GM23338 (cell line): ENCODE results near the gene ZCCHC24. TPM values are rescaled to one million over a fixed set of nuclear protein-coding genes. Genes with fewer than 3 reads are reported as not detected.

Source experiments
- ATAC-seq: fragments of 200-7000 bp; cut with Tn5 transposase; 3 replicates; pipeline ENCODE4 v1.9.1; 2020
- DNase-seq: peaks from one replicate; pipeline ENCODE4 v3.0.0-alpha.2; 2015; ENCODE audit warnings: low spot score
- H2AFZ ChIP-seq: fragments of 200-600 bp; sonication (generic); 2 replicates; pipeline ENCODE4 v1.8.0; 2016; ENCODE audit warnings: antibody characterized with exemption, mild to moderate bottlenecking, moderate library complexity
- H3F3A ChIP-seq: fragments of 200-600 bp; sonication (generic); replicated peaks from 2 replicates; pipeline ENCODE4 v1.8.0; 2017; ENCODE audit warnings: antibody characterized with exemption, mixed run types, low read depth
- H3K27ac ChIP-seq: fragments of 200-600 bp; sonication (generic); 2 replicates; pipeline ENCODE4 v1.6.1; 2016; ENCODE audit warnings: low read depth
- H3K27me3 ChIP-seq: fragments of 200-600 bp; sonication (generic); 2 replicates; pipeline ENCODE4 v1.8.0; 2016; ENCODE audit warnings: mild to moderate bottlenecking, mixed run types, moderate library complexity; ENCODE audit not compliant: insufficient read depth
- H3K36me3 ChIP-seq: fragments of 200-600 bp; sonication (generic); 2 replicates; pipeline ENCODE4 v1.8.0; 2016; ENCODE audit warnings: mild to moderate bottlenecking; ENCODE audit not compliant: insufficient read depth
- H3K4me1 ChIP-seq: fragments of 200-600 bp; sonication (generic); 2 replicates; pipeline ENCODE4 v1.8.0; 2016; ENCODE audit warnings: mild to moderate bottlenecking, moderate library complexity; ENCODE audit not compliant: insufficient read depth
- H3K4me2 ChIP-seq: fragments of 200-600 bp; sonication (generic); 2 replicates; pipeline ENCODE4 v1.7.1; 2017; ENCODE audit warnings: mixed run types
- H3K4me3 ChIP-seq: fragments of 200-600 bp; sonication (generic); 2 replicates; pipeline ENCODE4 v1.6.1; 2016; ENCODE audit warnings: mixed run types
- H3K79me2 ChIP-seq: fragments of 200-600 bp; sonication (generic); replicated peaks from 2 replicates; pipeline ENCODE4 v1.8.0; 2017; ENCODE audit warnings: mild to moderate bottlenecking; ENCODE audit not compliant: insufficient read depth
- H3K9me2 ChIP-seq: fragments of 200-600 bp; sonication (generic); 2 replicates; pipeline ENCODE4 v1.8.0; 2017; ENCODE audit not compliant: insufficient read depth
- H4K20me1 ChIP-seq: fragments of 200-600 bp; sonication (generic); replicated peaks from 2 replicates; pipeline ENCODE4 v1.8.0; 2017; ENCODE audit warnings: mild to moderate bottlenecking; ENCODE audit not compliant: insufficient read depth
- H3K27ac Mint-ChIP-seq: 2 replicates; pipeline ENCODE4 v1.8.0; 2020; ENCODE audit warnings: inconsistent platforms, mild to moderate bottlenecking, moderate library complexity, mixed read lengths
- H3K27me3 Mint-ChIP-seq: 3 replicates; pipeline ENCODE4 v1.8.0; 2022; ENCODE audit warnings: low read depth, mild to moderate bottlenecking, moderate library complexity, mixed read lengths, inconsistent platforms; ENCODE audit not compliant: insufficient read depth, poor library complexity
- H3K36me3 Mint-ChIP-seq: 3 replicates; pipeline ENCODE4 v1.8.0; 2021; ENCODE audit warnings: low read depth, mild to moderate bottlenecking, inconsistent platforms, moderate library complexity, mixed read lengths
- H3K4me1 Mint-ChIP-seq: 3 replicates; pipeline ENCODE4 v1.8.0; 2020; ENCODE audit warnings: mild to moderate bottlenecking, inconsistent platforms, mixed read lengths
- H3K4me3 Mint-ChIP-seq: 3 replicates; pipeline ENCODE4 v1.8.0; 2021; ENCODE audit warnings: moderate library complexity, mild to moderate bottlenecking, inconsistent platforms, mixed read lengths
- H3K9me3 Mint-ChIP-seq: 3 replicates; pipeline ENCODE4 v1.8.0; 2020; ENCODE audit warnings: moderate library complexity, mild to moderate bottlenecking, inconsistent platforms, mixed read lengths
- CREB1 ChIP-seq: fragments of 250-450 bp; sonication (Bioruptor Pico); IDR thresholded peaks from 2 replicates; pipeline ENCODE4 v1.5.0; 2020; ENCODE audit warnings: low read depth, mild to moderate bottlenecking, moderate library complexity
- EZH2 ChIP-seq: fragments of 200-600 bp; sonication (generic); IDR thresholded peaks from one replicate; pipeline ENCODE4 v1.8.0; 2017; ENCODE audit warnings: antibody characterized with exemption, mild to moderate bottlenecking, low read depth; ENCODE audit not compliant: unreplicated experiment
- EZH2phosphoT487 ChIP-seq: fragments of 200-600 bp; sonication (generic); IDR thresholded peaks from one replicate; pipeline ENCODE4 v1.8.1; 2018; ENCODE audit warnings: antibody characterized with exemption; ENCODE audit not compliant: unreplicated experiment
- JUNB ChIP-seq: IDR thresholded peaks from one replicate; pipeline ENCODE4 v1.6.1; 2016; ENCODE audit warnings: antibody characterized with exemption; ENCODE audit not compliant: unreplicated experiment
- NANOG ChIP-seq: IDR thresholded peaks from 2 replicates; pipeline ENCODE4 v1.6.1; 2016; ENCODE audit warnings: antibody characterized with exemption, borderline replicate concordance
- POLR2AphosphoS5 ChIP-seq: IDR thresholded peaks from 2 replicates; pipeline ENCODE4 v1.6.1; 2016; ENCODE audit warnings: antibody characterized with exemption, low read depth
- REST ChIP-seq: IDR thresholded peaks from one replicate; pipeline ENCODE4 v1.6.1; 2018; ENCODE audit warnings: antibody characterized with exemption; ENCODE audit not compliant: unreplicated experiment
- STAT1 ChIP-seq: IDR thresholded peaks from one replicate; pipeline ENCODE4 v1.6.1; 2016; ENCODE audit warnings: antibody characterized with exemption; ENCODE audit not compliant: unreplicated experiment
- ZNF114 ChIP-seq: fragments of 250-450 bp; sonication (Bioruptor Pico); IDR thresholded peaks from 2 replicates; pipeline ENCODE4 v1.5.0; 2020; ENCODE audit warnings: mild to moderate bottlenecking, moderate library complexity
- ZNF331 ChIP-seq: fragments of 250-450 bp; sonication (Bioruptor Pico); IDR thresholded peaks from 2 replicates; pipeline ENCODE4 v1.5.0; 2020; ENCODE audit warnings: low read depth, mild to moderate bottlenecking, moderate library complexity
- ZNF462 ChIP-seq: fragments of 250-450 bp; sonication (Bioruptor Pico); IDR thresholded peaks from 2 replicates; pipeline ENCODE4 v1.5.0; 2020; ENCODE audit warnings: mild to moderate bottlenecking, moderate library complexity
- polyA plus RNA-seq: library from polyadenylated mRNA; unstranded; fragments of >200 nt; fragmentation: Nextera tagmentation; extraction: Ambion mirVana; gene quantifications from 2 replicates; pipeline ENCODE4 v1.2.1, GENCODE V29; 2016
- total RNA-seq: library from RNA; depleted of rRNA; stranded (reverse); fragments of >200 nt; shearing (Covaris generic); gene quantifications from 2 replicates; pipeline ENCODE4 v1.2.3, GENCODE V29; 2014
- TF ChIP-seq, protein P1 (sequence below): IDR thresholded peaks from 2 replicates; pipeline ENCODE4 v1.6.1; 2016; ENCODE audit warnings: antibody characterized with exemption
- TF ChIP-seq, protein P2 (sequence below), 2 experiments: fragments of 200-600 bp in 1 of 2; sonication (generic) in 1 of 2; conservative IDR thresholded peaks; 2 replicates each; pipeline versions ENCODE4 v1.5.1 to v1.6.1; 2016 to 2017; ENCODE audit warnings: antibody characterized with exemption in 2 of 2, low read depth in 2 of 2, mild to moderate bottlenecking in 2 of 2, moderate library complexity in 1 of 2

ZCCHC24 gene
- total and polyA plus RNA-seq, 2 experiments from 2014 or later: 2.0 to 10.1 TPM

DNA sequence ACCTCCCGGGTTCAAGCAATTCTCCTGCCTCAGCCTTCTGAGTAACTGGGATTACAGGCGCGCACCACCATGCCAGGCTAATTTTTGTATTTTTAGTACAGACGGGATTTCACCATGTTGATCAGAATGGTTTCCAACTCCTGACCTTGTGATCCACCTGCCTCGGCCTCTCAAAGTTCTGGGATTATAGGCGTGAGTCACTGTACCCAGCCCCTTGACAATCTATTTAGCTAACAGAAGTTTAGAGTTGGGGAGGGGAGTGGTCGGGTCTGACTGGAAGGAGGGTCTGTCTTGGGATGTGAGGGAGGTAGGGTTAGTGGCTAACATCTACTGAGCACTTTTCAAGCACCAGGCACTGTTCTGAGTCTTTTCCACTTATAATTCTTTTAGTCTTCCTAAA, 27.0 kb upstream of the ZCCHC24 start:
- ATAC-seq: no peak
- no peaks in the 10 kb centered on the region for H3K36me3 Mint-ChIP-seq

More for the DNA sequence above, 27.0 kb upstream of the ZCCHC24 start:
- Mint-ChIP-seq H3K27me3 (peaks cover 4% of the 10 kb centered on the region), H3K4me3 (no peak overlapping the region), H3K27ac (no peak overlapping the region), H3K4me1 (no peaks in the 10 kb centered on the region; the same call in 2 of the 3 replicates), H3K9me3 (no peaks in the 10 kb centered on the region)
- DNase-seq: no peak
- H4K20me1 ChIP-seq: no peaks in the 10 kb centered on the region
- H3F3A ChIP-seq: no peaks in the 10 kb centered on the region
- no peak overlapping the region for H3K4me2 ChIP-seq
- no peak overlapping the region for H3K4me3 ChIP-seq
- H3K4me1 ChIP-seq: no peaks in the 10 kb centered on the region
- no peaks in the 10 kb centered on the region for H3K36me3 ChIP-seq
- no peaks in the 10 kb centered on the region for H3K9me2 ChIP-seq
- H3K79me2 ChIP-seq: no peaks in the 10 kb centered on the region
- TF ChIP-seq JUNB (no peak), CREB1 (CRISPR knock-in tag) (no peak), ZNF114 (no peak), EZH2 (no peak), REST (no peak), NANOG (no peak), POLR2AphosphoS5 (no peak), ZNF331 (CRISPR knock-in tag) (no peak), EZH2phosphoT487 (no peak), ZNF462 (CRISPR knock-in tag) (no peak), STAT1 (no peak)
- TF ChIP-seq, protein P1, sequence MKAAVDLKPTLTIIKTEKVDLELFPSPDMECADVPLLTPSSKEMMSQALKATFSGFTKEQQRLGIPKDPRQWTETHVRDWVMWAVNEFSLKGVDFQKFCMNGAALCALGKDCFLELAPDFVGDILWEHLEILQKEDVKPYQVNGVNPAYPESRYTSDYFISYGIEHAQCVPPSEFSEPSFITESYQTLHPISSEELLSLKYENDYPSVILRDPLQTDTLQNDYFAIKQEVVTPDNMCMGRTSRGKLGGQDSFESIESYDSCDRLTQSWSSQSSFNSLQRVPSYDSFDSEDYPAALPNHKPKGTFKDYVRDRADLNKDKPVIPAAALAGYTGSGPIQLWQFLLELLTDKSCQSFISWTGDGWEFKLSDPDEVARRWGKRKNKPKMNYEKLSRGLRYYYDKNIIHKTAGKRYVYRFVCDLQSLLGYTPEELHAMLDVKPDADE: no peak
- TF ChIP-seq, protein P2, sequence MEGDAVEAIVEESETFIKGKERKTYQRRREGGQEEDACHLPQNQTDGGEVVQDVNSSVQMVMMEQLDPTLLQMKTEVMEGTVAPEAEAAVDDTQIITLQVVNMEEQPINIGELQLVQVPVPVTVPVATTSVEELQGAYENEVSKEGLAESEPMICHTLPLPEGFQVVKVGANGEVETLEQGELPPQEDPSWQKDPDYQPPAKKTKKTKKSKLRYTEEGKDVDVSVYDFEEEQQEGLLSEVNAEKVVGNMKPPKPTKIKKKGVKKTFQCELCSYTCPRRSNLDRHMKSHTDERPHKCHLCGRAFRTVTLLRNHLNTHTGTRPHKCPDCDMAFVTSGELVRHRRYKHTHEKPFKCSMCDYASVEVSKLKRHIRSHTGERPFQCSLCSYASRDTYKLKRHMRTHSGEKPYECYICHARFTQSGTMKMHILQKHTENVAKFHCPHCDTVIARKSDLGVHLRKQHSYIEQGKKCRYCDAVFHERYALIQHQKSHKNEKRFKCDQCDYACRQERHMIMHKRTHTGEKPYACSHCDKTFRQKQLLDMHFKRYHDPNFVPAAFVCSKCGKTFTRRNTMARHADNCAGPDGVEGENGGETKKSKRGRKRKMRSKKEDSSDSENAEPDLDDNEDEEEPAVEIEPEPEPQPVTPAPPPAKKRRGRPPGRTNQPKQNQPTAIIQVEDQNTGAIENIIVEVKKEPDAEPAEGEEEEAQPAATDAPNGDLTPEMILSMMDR (conservative IDR thresholded peaks at IDR 0.05; ENCODE audit: low read depth in 2 of 2): no peak
- no peak overlapping the region for H3K27ac ChIP-seq
- no peaks in the 10 kb centered on the region for H3K27me3 ChIP-seq
- no peak overlapping the region for H2AFZ ChIP-seq
